Stimulated activated naive CD4-positive, alpha-beta T cell (primary cell): Measurements from ENCODE around the gene GAL.

Experiments used
- DNase-seq, 6 experiments: peaks; one replicate each; lab custom pipeline; 2025; lab: John Stamatoyannopoulos, UW

Gene GAL

GRCh38 chr11:68680541-68681231 lies 3.7 kb upstream of the GAL start:
- no peak for DNase-seq

- DNase-seq: no peak
These were observed 1.8 kb upstream of the GAL start for GRCh38 chr11:68682531-68682961.

GRCh38 chr11:68683121-68683520 lies 1.2 kb upstream of the GAL start:
- DNase-seq: no peak

GRCh38 chr11:68683536-68684384 lies 584 bp upstream of the GAL start:
- DNase-seq: no peak

GRCh38 chr11:68685656-68686380 lies 1.5 kb downstream of the GAL start:
- DNase-seq: no peak

GRCh38 chr11:68686486-68686885 lies 2.1 kb downstream of the GAL start:
- DNase-seq: no peak

- DNase-seq: no peak
These were observed 3.0 kb downstream of the GAL start for GRCh38 chr11:68687311-68687710.

- DNase-seq: no peak
These were observed 3.6 kb downstream of the GAL start for GRCh38 chr11:68687986-68688385.

GRCh38 chr11:68688881-68689280 lies 4.5 kb downstream of the GAL start:
- no peak for DNase-seq

GRCh38 chr11:68689737-68690625 lies 5.6 kb downstream of the GAL start:
- no peak for DNase-seq

GRCh38 chr11:68690671-68691401 lies 6.5 kb downstream of the GAL start:
- DNase-seq: peak in 3 of 6 experiments; percentile 29 to 45 (median 44)

- no peak for DNase-seq
These were observed 7.0 kb downstream of the GAL start for GRCh38 chr11:68691402-68691784.

GRCh38 chr11:68692115-68692514 lies 7.8 kb downstream of the GAL start:
- no peak for DNase-seq

- DNase-seq: no peak
These were observed 8.6 kb downstream of the GAL start for GRCh38 chr11:68692871-68693483.

GRCh38 chr11:68693484-68693882 lies 9.1 kb downstream of the GAL start:
- no peak for DNase-seq

- DNase-seq: no peak
These were observed 10.3 kb downstream of the GAL start for GRCh38 chr11:68694431-68695297.

- no peak for DNase-seq
These were observed 11.2 kb downstream of the GAL start for GRCh38 chr11:68695531-68695930.

GRCh38 chr11:68698993-68699392 lies 14.6 kb downstream of the GAL start:
- no peak for DNase-seq

- DNase-seq: no peak
These were observed 20.5 kb downstream of the GAL start for GRCh38 chr11:68704887-68705286.

GRCh38 chr11:68707527-68707926 lies 23.2 kb downstream of the GAL start:
- DNase-seq: no peak
